PFSK-1 (cell line): ENCODE results near the gene MAP7D3.

Source experiments
- FOXP2 ChIP-seq: optimal IDR thresholded peaks from 2 replicates; pipeline ENCODE3; 2011; ENCODE audit warnings: borderline replicate concordance, control low read depth, inconsistent platforms; ENCODE audit not compliant: insufficient read depth; ENCODE audit errors: extremely low read length, extremely low read depth
- POLR2AphosphoS5 ChIP-seq: IDR thresholded peaks from 2 replicates; pipeline ENCODE4 v1.6.1; 2012; ENCODE audit warnings: low read depth, mild to moderate bottlenecking, control low read depth, low read length, moderate library complexity
- REST ChIP-seq, 2 experiments: IDR thresholded peaks; 2 replicates each; pipeline versions ENCODE4 v1.6.1 to v1.8.0; 2011 to 2012; ENCODE audit warnings: low read depth in 2 of 2, low read length in 2 of 2, control low read depth in 1 of 2, inconsistent platforms in 1 of 2, mild to moderate bottlenecking in 1 of 2, moderate library complexity in 1 of 2; ENCODE audit not compliant: insufficient read depth in 1 of 2
- SIN3A ChIP-seq: IDR thresholded peaks from 2 replicates; pipeline ENCODE4 v1.6.1; 2012; ENCODE audit warnings: mild to moderate bottlenecking, low read length, moderate library complexity, borderline replicate concordance; ENCODE audit not compliant: insufficient read depth
- TAF1 ChIP-seq: IDR thresholded peaks from 2 replicates; pipeline ENCODE4 v1.6.1; 2012; ENCODE audit warnings: low read length, control low read depth, borderline replicate concordance; ENCODE audit not compliant: insufficient read depth

Gene MAP7D3

DNA sequence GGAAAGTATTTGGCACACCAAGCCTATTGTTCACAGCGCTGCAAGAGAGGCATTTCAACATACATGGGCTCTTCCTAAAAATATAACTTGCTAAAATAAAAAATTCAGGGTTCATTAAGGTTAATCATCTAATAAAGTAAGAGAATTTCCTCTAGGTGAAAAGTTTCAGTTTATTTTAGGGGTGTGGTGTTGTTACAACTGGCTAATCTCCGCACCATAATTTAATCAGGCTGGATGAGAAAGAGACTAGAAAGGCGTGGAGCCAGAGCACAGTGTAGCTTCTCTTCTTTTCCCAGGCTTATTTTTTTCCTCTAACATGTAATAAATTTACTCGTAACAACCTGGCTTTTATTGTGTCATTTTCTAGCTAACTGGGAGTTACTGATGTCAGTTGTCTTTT lies 56.0 kb downstream of the MAP7D3 start:
- no peak for TF ChIP-seq TAF1
- TF ChIP-seq SIN3A: no peak
- no peak for TF ChIP-seq REST (IDR thresholded peaks at IDR 0.05; ENCODE audit: insufficient read depth in 1 of 2, low read depth in 2 of 2, low read length in 2 of 2)
- no peak for TF ChIP-seq FOXP2
- no peak for TF ChIP-seq POLR2AphosphoS5

DNA sequence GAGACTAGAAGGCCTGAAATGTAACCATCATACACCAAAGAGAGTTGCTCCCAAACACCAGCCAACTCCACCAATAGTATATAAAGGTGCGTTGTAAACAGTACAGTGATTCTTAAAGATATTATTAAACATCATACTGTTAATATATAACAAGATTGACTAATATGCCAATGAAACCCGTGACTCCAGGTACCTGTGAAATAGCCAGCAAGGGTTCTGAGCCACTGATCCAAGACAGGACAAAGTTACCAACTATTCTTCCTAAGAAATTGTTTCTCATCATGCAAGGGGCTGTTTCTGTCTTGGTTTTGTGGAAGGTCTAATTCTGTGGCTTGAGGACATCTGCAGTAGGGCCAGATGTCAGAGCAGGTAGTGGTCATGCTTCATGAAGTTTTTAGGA lies 56.7 kb downstream of the MAP7D3 start:
- no peak for TF ChIP-seq SIN3A
- no peak for TF ChIP-seq TAF1
- TF ChIP-seq FOXP2: no peak
- TF ChIP-seq POLR2AphosphoS5: no peak
- TF ChIP-seq REST (IDR thresholded peaks at IDR 0.05; ENCODE audit: insufficient read depth in 1 of 2, low read depth in 2 of 2, low read length in 2 of 2): no peak

GRCh38 chrX:136193771-136194170 lies 57.4 kb downstream of the MAP7D3 start:
- TF ChIP-seq POLR2AphosphoS5 (no peak), FOXP2 (no peak), REST (IDR thresholded peaks at IDR 0.05; ENCODE audit: insufficient read depth in 1 of 2, low read depth in 2 of 2, low read length in 2 of 2) (no peak), SIN3A (no peak), TAF1 (no peak)

GRCh38 chrX:136192839-136193414 lies 58.3 kb downstream of the MAP7D3 start:
- TF ChIP-seq SIN3A: no peak
- no peak for TF ChIP-seq REST (IDR thresholded peaks at IDR 0.05; ENCODE audit: insufficient read depth in 1 of 2, low read depth in 2 of 2, low read length in 2 of 2)
- TF ChIP-seq FOXP2: no peak
- no peak for TF ChIP-seq TAF1
- TF ChIP-seq POLR2AphosphoS5: no peak

GRCh38 chrX:136192135-136192534 lies 59.1 kb downstream of the MAP7D3 start:
- no peak for TF ChIP-seq FOXP2
- TF ChIP-seq REST (IDR thresholded peaks at IDR 0.05; ENCODE audit: insufficient read depth in 1 of 2, low read depth in 2 of 2, low read length in 2 of 2): no peak
